Activated T-helper 1 cell treated with anti-CD3 and anti-CD28 coated beads, Interleukin-12 subunit alpha, Interleukin-12 subunit beta, Interleukin-2, Interleukin-4 antibody, amounts not matched to agents 30 ng/mL and 10 ng/mL and 1 ng/mL, durations not matched to agents 14 hours and 24 hours and 36 hours (primary cell): ENCODE data around the gene TERC. TPM values are rescaled to one million over a fixed set of nuclear protein-coding genes. Genes with fewer than 3 reads are reported as not detected.

Source experiments
- DNase-seq: peaks from one replicate; pipeline ENCODE4 v3.0.0; 2021; ENCODE audit warnings: low spot score
- H3K27ac Mint-ChIP-seq: one replicate; pipeline ENCODE4 v1.8.0; 2021; ENCODE audit warnings: mild to moderate bottlenecking, mixed read lengths
- H3K27me3 Mint-ChIP-seq: one replicate; pipeline ENCODE4 v1.8.0; 2022; ENCODE audit warnings: mild to moderate bottlenecking, moderate library complexity, mixed read lengths; ENCODE audit not compliant: insufficient read depth
- H3K36me3 Mint-ChIP-seq: one replicate; pipeline ENCODE4 v1.8.0; 2021; ENCODE audit warnings: low read depth, mixed read lengths
- H3K4me1 Mint-ChIP-seq: one replicate; pipeline ENCODE4 v1.8.0; 2021; ENCODE audit warnings: low read depth, mixed read lengths
- H3K4me3 Mint-ChIP-seq: one replicate; pipeline ENCODE4 v1.8.0; 2021; ENCODE audit warnings: mild to moderate bottlenecking, moderate library complexity, mixed read lengths
- H3K9me3 Mint-ChIP-seq: one replicate; pipeline ENCODE4 v1.8.0; 2021; ENCODE audit warnings: mixed read lengths
- intact Hi-C: fragments of 100-400 bp; cut with micrococcal nuclease; formaldehyde crosslinking; loops from one replicate; pipeline ENCODE4 v1.15.1; 2024
- total RNA-seq: library from RNA; stranded (reverse); gene quantifications from 2 replicates; pipeline ENCODE4 v1.2.3, GENCODE V29; 2022

Gene TERC
- 3.1 and 3.4 TPM in 2 replicates for total RNA-seq

DNA sequence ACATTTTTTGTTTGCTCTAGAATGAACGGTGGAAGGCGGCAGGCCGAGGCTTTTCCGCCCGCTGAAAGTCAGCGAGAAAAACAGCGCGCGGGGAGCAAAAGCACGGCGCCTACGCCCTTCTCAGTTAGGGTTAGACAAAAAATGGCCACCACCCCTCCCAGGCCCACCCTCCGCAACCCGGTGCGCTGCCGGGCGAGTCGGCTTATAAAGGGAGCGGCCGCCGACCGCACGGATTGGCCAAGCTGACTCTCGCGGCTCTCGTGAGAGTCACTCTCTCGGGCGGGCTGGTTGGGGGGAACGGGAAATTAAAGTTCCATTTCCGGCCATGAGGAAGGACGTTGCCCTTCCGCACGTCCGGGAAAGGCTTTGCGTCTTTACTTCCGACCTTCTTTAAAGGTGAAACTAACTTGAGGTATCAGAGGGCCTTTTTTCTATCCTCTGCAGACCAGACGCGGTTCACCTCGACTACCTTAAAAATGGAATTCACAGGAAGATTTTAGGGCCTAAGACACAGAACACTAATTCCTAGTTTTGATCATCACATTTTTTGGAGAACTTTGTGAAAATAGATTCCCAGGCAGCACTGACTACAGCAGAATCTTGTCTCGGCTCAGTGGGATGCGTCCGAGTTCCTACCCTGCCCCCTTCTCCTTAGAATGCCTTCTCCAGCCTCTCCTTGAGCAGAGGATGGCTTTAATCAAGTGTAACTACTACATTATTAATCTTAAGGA is at the start of gene TERC:
Gene TERC, minus strand, starts transcription at position 179 of the 731 bp plus-strand sequence.
- peak within 1 kb of the TSS; percentile 96 for H3K4me3 Mint-ChIP-seq
- intact Hi-C loops: loop anchor here (1.0 to 10.0 kb wide), 9 partner anchors 8 to 1670 kb away; partner anchors contain the start of genes GOLIM4, LRRC34, LRRIQ4 and MYNN

DNA sequence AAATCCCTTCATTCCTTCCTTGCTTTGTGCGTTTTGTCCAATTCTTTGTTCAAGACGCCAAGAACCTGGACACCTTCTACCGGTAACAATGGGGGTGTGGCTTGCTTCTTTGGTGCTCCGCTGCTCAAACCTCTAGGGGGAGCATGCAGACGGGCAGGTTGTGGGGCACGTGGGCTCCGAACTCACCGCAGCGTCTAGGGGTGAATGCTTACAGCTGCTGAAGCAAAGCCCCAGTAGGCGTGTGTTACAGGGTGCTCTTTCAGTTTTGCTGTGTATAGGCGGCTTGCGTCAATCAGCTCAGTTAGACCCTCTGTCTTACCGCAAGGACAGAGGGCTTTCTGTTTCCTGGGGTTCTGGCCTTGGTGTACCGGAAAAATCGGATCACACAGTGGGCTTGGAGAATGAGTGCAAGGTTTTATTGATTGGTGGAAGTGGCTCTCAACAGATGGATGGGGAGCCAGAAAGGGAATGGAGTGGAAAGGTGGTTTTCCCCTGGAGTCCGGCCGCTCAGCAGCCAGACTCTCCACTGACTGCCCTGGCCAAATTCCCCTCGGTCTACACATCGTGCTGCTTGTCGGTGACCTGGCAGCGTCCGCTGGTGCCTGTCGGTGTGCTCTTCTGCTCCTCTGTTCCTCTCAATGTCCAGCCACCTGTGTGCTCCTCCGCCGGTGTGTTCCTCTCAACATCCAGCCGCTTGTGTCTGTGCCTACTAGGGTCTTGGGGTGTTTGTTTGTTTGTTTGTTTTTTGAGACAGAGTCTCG is 49.1 kb upstream of the TERC start:
- Mint-ChIP-seq H3K9me3 (peaks cover 22% of the 10 kb centered on the region), H3K4me1 (peaks cover 41% of the 10 kb centered on the region), H3K27ac (peak overlapping the region; percentile 87), H3K4me3 (peak overlapping the region; percentile 83), H3K36me3 (peaks cover 8% of the 10 kb centered on the region), H3K27me3 (peaks cover 17% of the 10 kb centered on the region)
- intact Hi-C loops: loop anchor here (1.0 to 5.0 kb wide), 7 partner anchors 41 to 543 kb away; partner anchors contain the start of genes GPR160, MYNN, SKIL and TERC
- peak; percentile 71 for DNase-seq

More for the DNA sequence above, at the start of gene TERC:
- Mint-ChIP-seq H3K27ac (peak within 1 kb of the TSS; percentile 98), H3K4me1 (peaks cover 23% of the 10 kb centered on the region), H3K36me3 (peaks cover 2% of the 10 kb centered on the region), H3K27me3 (peaks cover 5% of the 10 kb centered on the region), H3K9me3 (no peaks in the 10 kb centered on the region)
- peak; percentile 85 for DNase-seq

DNA sequence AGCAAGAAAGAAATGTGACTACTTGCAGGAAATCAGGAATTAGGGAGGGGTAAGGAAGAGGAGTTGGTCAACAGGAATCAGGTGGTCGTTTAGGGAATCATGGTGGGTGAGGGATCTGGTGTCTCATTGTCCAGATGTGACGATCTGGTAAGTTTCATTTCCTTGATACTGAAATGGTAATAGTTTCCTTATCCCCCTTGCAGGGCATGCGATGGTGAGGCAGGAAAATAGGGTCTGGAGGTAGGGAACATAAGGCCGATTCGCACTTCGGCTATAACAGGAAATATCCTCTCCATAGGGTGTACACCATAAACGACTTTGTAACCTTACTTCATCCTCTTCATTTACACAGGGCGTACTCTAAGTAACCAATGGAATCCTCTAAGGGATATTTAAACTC is 48.4 kb upstream of the TERC start:
- DNase-seq: no peak
- intact Hi-C loops: loop anchor here (1.0 to 5.0 kb wide), 7 partner anchors 40 to 544 kb away; partner anchors contain the start of genes GPR160, MYNN, SKIL and TERC
- peak overlapping the region; percentile 87 for H3K27ac Mint-ChIP-seq

DNA sequence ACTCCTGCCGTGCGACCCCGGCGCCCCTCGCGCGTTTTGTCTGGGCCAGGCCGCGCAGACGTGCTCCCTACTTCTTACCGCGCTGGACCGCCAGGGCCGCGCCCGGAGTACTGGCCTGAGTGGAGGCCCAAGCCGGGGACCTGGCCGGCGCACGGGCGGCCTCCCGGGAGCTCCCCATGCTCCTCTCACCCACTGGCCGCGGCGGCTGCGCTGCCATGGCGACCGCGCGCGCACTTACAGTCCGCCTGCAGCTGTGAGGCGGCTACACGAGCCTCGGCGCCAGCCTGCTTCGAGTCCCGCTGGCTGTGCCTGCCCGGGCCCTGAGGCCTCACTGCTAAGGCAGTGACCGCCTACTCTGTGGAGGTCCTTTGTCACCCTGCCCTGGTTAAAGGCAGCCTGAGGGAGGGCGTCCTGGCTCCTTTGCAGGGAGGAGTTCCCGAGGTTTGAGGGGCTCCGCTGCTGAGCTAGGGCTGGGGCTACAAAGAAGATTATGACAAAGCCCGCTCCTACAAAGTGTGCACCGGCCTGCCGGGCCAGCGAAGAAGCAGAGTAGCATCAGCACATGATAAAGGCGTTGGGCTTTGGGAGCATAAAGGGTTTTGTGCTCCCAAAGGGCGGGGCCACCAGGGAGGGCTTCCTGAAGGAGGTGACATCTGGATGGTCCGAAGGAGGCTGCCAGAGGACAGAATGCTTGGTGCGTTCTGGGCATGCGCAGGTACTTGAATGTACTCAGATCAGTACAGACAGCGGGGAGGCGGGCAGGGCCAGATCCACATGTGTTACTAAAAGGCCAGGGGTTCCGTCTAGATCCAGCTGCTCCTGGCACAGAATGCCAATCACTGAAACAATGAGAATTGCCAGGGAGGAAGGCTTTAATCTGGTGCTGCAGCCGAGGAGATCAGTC is 47.7 kb upstream of the TERC start, which contains the start of the genes LRRC34 and LRRIQ4:
Gene LRRC34, minus strand, starts transcription at position 573 of the 904 bp plus-strand sequence. Its CDS starts 356 bp downstream, at position 217.
Gene LRRIQ4, plus strand, starts transcription at position 539 of the 904 bp plus-strand sequence. CDS start 9,052 bp downstream, outside the sequence.
- Mint-ChIP-seq H3K27me3 (peaks cover 6% of the 10 kb centered on the region), H3K9me3 (peaks cover 22% of the 10 kb centered on the region), H3K4me3 (peak within 1 kb of the TSS; percentile 83), H3K36me3 (peaks cover 11% of the 10 kb centered on the region), H3K4me1 (peaks cover 49% of the 10 kb centered on the region), H3K27ac (peak within 1 kb of the TSS; percentile 89)
- intact Hi-C loops: loop anchor here (1.0 to 5.0 kb wide), 7 partner anchors 39 to 545 kb away; partner anchors contain the start of genes GPR160, MYNN, SKIL and TERC
- DNase-seq: peak; percentile 64

More for the DNA sequence above, 48.4 kb upstream of the TERC start:
- peaks cover 10% of the 10 kb centered on the region for H3K36me3 Mint-ChIP-seq
- H3K27me3 Mint-ChIP-seq: peaks cover 12% of the 10 kb centered on the region
- H3K9me3 Mint-ChIP-seq: peaks cover 22% of the 10 kb centered on the region
- H3K4me1 Mint-ChIP-seq: peaks cover 48% of the 10 kb centered on the region
- peak overlapping the region; percentile 83 for H3K4me3 Mint-ChIP-seq

DNA sequence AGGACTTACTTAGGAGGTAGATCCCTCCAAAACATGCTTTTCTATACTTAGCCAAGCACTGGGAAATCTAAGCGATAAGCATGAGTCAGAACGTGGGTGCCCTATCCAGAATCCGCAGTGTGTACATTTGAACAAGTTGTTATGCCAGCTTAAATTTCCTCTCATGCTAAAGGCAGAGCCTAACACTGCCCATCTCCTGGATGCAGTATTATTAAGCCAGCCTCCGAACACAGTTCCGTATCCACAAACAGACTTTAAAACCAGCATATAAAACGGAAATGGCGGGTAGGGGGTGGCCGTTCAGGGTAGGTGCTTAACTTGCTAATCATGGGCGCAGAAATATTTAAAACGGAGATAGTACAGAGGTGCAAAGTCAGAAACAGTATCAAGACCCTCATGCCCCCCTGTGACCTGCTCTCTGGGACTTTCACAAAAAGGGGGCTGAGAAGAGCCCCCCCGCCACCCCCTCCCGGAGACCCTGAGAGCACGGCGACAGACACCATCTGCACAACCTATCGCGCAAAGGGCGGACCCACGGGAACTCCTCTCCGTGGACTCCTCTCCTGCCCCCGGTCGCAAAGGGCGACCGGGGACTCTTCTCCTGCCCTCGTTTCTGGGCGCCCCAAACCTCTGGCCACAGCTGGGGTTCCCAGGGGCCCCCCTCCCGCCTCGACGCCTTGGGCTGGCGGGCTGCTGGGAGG is 46.9 kb upstream of the TERC start:
- H3K27me3 Mint-ChIP-seq: peaks cover 5% of the 10 kb centered on the region
- peak overlapping the region; percentile 83 for H3K4me3 Mint-ChIP-seq
- H3K9me3 Mint-ChIP-seq: peaks cover 22% of the 10 kb centered on the region
- peaks cover 11% of the 10 kb centered on the region for H3K36me3 Mint-ChIP-seq
- intact Hi-C loops: loop anchor here (2.0 to 5.0 kb wide), 3 partner anchors 47 to 246 kb away; partner anchors contain the start of genes GPR160 and TERC
- H3K27ac Mint-ChIP-seq: peak overlapping the region; percentile 89
- DNase-seq: peak; percentile 12
- peaks cover 49% of the 10 kb centered on the region for H3K4me1 Mint-ChIP-seq

DNA sequence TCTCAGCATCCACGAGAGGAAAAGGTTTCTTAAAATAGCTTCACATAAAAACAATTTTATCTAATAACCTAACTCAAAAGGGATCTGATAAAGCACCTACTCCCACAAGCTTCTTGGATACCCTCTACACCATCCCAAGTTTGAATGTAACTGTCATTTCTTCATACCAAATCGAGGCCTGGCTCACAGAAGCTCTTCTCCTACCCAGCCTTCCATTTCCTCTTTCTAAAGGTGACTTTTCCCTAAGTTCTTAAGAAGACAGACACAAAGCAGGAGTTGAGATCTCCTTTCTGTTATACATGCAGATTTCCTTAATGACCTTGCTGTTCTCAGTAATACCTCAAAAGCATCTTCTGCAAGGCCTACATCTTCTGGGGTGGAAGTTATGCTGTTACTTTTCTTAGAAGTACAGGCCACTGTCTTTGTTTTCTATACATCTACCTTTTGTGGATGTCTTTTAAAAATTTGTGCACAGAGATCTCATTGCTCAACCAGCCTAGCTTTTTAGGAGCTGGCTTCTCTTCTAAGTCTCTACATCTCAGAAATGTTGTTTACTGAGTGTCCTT is 44.5 kb upstream of the TERC start:
- H3K4me1 Mint-ChIP-seq: peaks cover 45% of the 10 kb centered on the region
- H3K27me3 Mint-ChIP-seq: no peaks in the 10 kb centered on the region
- H3K4me3 Mint-ChIP-seq: peak overlapping the region; percentile 19
- peaks cover 3% of the 10 kb centered on the region for H3K36me3 Mint-ChIP-seq
- intact Hi-C loops: no loop called here
- peak overlapping the region; percentile 20 for H3K27ac Mint-ChIP-seq
- DNase-seq: no peak
- no peaks in the 10 kb centered on the region for H3K9me3 Mint-ChIP-seq

DNA sequence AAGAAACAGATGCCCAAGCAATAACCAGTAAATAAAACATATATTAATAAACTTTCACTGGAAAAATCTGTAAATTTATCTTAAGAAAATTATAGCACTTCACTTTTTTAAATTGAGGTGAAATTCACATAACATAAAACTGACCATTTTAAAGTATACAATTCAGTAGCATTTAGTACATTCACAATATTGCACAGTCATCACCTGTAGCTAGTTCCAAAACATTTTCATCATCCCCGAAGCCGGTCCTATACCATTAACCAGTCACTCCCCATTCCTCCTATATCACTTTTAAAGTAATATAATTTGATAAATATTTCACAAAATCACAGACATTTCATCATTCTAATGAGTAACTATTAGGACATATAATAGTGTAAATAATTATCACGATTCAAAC is 39.8 kb upstream of the TERC start:
- Mint-ChIP-seq H3K36me3 (peaks cover 7% of the 10 kb centered on the region), H3K9me3 (no peaks in the 10 kb centered on the region), H3K27me3 (no peaks in the 10 kb centered on the region), H3K4me1 (peaks cover 14% of the 10 kb centered on the region), H3K4me3 (no peak overlapping the region), H3K27ac (no peak overlapping the region)
- intact Hi-C loops: no loop called here
- DNase-seq: no peak

DNA sequence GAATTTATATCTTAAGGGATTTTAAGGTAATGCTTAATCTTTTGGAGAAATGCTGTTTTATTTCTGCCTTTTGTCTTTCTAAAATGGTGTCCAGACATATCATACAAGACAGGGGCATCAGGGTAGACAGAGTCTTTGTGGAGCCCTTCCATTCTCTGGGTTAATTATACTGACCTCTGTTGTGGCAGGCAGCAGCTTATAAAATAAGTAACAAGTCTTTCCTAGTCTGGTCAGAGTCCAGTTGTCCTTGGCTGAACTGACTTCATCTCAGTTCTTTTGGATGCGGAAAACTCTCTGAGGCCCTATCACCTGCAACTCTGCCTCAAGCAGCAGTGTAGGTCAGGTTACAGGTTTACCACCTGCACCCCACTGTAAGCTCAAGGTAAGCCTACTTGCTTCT is 27.5 kb upstream of the TERC start:
- Mint-ChIP-seq H3K9me3 (no peaks in the 10 kb centered on the region), H3K27ac (no peak overlapping the region), H3K27me3 (no peaks in the 10 kb centered on the region), H3K36me3 (peaks cover 30% of the 10 kb centered on the region), H3K4me1 (peaks cover 12% of the 10 kb centered on the region), H3K4me3 (no peak overlapping the region)
- DNase-seq: no peak
- intact Hi-C loops: loop anchor here (2.0 kb wide), 1 partner anchor 14 kb away; no protein-coding TSS in a partner anchor

DNA sequence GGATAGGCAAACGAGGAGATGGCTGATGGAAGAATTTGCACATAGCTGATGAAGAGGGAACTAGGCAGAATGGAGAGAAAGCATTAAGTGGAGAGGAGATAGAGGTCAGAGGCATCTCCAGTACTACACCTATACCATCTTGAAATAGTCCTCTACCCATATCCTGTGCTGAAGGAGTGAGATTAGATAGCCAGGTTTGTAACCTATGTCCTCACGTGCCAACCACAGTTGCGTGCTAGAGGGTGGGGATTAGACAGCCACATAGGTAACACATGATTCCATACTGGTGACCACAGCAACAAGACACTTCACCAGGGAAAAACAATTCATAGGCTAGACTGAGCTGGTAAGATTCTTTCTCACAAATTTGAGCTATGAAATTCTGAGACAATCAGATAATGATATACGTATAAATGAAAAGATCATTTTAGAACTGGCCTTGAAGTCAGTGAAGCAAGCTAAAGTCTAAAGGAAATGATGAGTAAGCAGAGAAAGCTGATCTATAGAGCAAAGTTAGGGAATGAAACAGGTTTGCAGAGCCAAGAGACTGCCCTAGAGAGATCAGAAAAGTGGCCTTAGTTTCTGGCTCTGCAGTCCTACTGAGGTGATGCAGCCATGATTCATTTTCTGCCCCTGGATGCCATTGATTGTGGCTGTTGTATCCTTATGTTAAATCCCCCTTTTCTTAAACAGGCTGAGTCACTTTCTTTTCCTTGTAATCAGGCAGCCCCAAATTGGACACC is 26.0 kb upstream of the TERC start:
- H3K27me3 Mint-ChIP-seq: no peaks in the 10 kb centered on the region
- no peak overlapping the region for H3K4me3 Mint-ChIP-seq
- H3K36me3 Mint-ChIP-seq: peaks cover 41% of the 10 kb centered on the region
- H3K4me1 Mint-ChIP-seq: peaks cover 12% of the 10 kb centered on the region
- intact Hi-C loops: no loop called here
- no peaks in the 10 kb centered on the region for H3K9me3 Mint-ChIP-seq
- H3K27ac Mint-ChIP-seq: no peak overlapping the region
- no peak for DNase-seq

DNA sequence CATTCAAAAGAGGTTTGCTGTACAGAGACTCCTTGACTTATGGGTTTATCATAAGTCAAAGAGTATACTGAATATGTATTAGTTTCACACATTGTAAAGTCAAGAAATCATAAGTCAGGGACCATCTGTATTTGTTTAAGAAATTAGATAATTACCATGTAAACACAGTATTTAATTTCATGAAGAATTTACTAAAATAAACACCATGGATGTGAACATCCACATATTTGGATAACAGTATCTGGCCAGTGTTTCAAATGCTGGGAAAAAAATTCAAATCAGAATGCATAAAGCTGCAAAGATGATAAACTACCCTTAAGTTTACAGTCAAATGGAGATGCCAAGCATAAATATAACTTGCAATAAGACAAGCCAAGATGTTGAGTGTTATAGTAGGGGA is 25.4 kb upstream of the TERC start:
- no peak overlapping the region for H3K27ac Mint-ChIP-seq

DNA sequence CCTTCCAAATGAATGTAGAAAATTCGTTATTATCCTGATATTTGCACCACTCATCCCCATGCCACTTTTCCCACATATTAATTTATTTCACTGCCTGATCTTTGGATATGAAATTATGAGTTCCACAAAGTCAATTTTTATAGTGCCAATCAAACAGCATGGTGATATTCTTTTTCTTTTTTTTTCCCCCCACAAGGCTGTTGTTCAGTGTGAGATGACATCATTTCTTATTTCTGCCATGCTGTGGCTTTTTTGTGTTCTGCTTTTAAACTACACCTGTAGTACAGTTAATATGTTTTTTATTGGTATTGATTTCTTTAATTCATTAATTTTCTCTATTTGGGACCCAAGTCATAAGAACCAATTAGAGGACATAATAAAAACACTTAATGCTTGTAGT is 22.9 kb upstream of the TERC start:
- Mint-ChIP-seq H3K4me1 (peaks cover 12% of the 10 kb centered on the region), H3K27me3 (no peaks in the 10 kb centered on the region), H3K9me3 (no peaks in the 10 kb centered on the region), H3K36me3 (peaks cover 42% of the 10 kb centered on the region), H3K4me3 (no peak overlapping the region), H3K27ac (no peak overlapping the region)
- no peak for DNase-seq
- intact Hi-C loops: no loop called here

More for the DNA sequence above, 25.4 kb upstream of the TERC start:
- peaks cover 45% of the 10 kb centered on the region for H3K36me3 Mint-ChIP-seq
- intact Hi-C loops: no loop called here
- DNase-seq: no peak
- no peaks in the 10 kb centered on the region for H3K9me3 Mint-ChIP-seq
- H3K4me3 Mint-ChIP-seq: no peak overlapping the region
- H3K27me3 Mint-ChIP-seq: no peaks in the 10 kb centered on the region
- peaks cover 12% of the 10 kb centered on the region for H3K4me1 Mint-ChIP-seq
